KMS-11 (cell line): ENCODE results near the gene BTBD19.
"Not testable (repeated sequence)": the region's sequence is repeated elsewhere in the genome, so short reads cannot be mapped to it uniquely, and the experiment has no call there.

ENCODE experiments used
- H2AFZ ChIP-seq: fragments of 200-600 bp; sonication (generic); 2 replicates; pipeline ENCODE4 v1.6.1; 2016; ENCODE audit warnings: antibody characterized with exemption, mixed run types, low read depth
- H3K27ac ChIP-seq: fragments of 200-600 bp; sonication (generic); 2 replicates; pipeline ENCODE4 v1.6.1; 2016; ENCODE audit warnings: mild to moderate bottlenecking, mixed run types
- H3K27me3 ChIP-seq: fragments of 200-600 bp; sonication (generic); 2 replicates; pipeline ENCODE4 v1.6.1; 2017; ENCODE audit warnings: mild to moderate bottlenecking, low read depth, mixed run types, moderate library complexity; ENCODE audit not compliant: insufficient read depth
- H3K36me3 ChIP-seq: fragments of 200-600 bp; sonication (generic); 2 replicates; pipeline ENCODE4 v1.6.1; 2017; ENCODE audit warnings: mild to moderate bottlenecking, mixed run types; ENCODE audit not compliant: insufficient read depth
- H3K4me1 ChIP-seq: fragments of 200-600 bp; sonication (generic); 2 replicates; pipeline ENCODE4 v1.6.1; 2016; ENCODE audit warnings: mild to moderate bottlenecking, low read depth, mixed run types; ENCODE audit not compliant: poor library complexity, severe bottlenecking
- H3K4me2 ChIP-seq: fragments of 200-600 bp; sonication (generic); 2 replicates; pipeline ENCODE4 v1.7.0; 2016; ENCODE audit warnings: mild to moderate bottlenecking, mixed run types
- H3K4me3 ChIP-seq: fragments of 200-600 bp; sonication (generic); IDR thresholded peaks from 2 replicates; pipeline ENCODE4 v1.6.1; 2017; ENCODE audit warnings: low read depth, low read length, mixed read lengths; ENCODE audit not compliant: insufficient read depth
- H3K79me2 ChIP-seq: fragments of 200-600 bp; sonication (generic); 2 replicates; pipeline ENCODE4 v1.6.1; 2016; ENCODE audit warnings: low read depth, mixed run types; ENCODE audit not compliant: insufficient read depth
- H3K9ac ChIP-seq: fragments of 200-600 bp; sonication (generic); 2 replicates; pipeline ENCODE4 v1.6.1; 2016; ENCODE audit warnings: mild to moderate bottlenecking, mixed run types
- H4K20me1 ChIP-seq: fragments of 200-600 bp; sonication (generic); 2 replicates; pipeline ENCODE4 v1.6.1; 2016; ENCODE audit warnings: mild to moderate bottlenecking, mixed run types; ENCODE audit not compliant: insufficient read depth
- CTCF ChIP-seq: fragments of 200-600 bp; sonication (generic); conservative IDR thresholded peaks from 2 replicates; pipeline ENCODE4 v1.6.1; 2017; ENCODE audit warnings: low read depth, mild to moderate bottlenecking, antibody characterized with exemption, low read length, moderate library complexity, mixed read lengths

The BTBD19 gene

GRCh38 chr1:44822981-44823451 is 14.7 kb downstream of the BTBD19 start:
- Histone ChIP-seq H4K20me1 (no peaks in the 10 kb centered on the region), H3K27me3 (no peaks in the 10 kb centered on the region), H3K4me2 (no peak overlapping the region), H3K4me1 (peaks cover 17% of the 10 kb centered on the region), H3K79me2 (no peaks in the 10 kb centered on the region), H3K9ac (no peak overlapping the region), H3K27ac (no peak overlapping the region), H3K4me3 (no peak overlapping the region), H3K36me3 (no peaks in the 10 kb centered on the region), H2AFZ (no peak overlapping the region)
- TF ChIP-seq CTCF = no peak

GRCh38 chr1:44824392-44824791 is 16.1 kb downstream of the BTBD19 start:
- not testable (repeated sequence) for H2AFZ ChIP-seq, H3K79me2 ChIP-seq, H3K9ac ChIP-seq, H3K36me3 ChIP-seq, H4K20me1 ChIP-seq, H3K4me3 ChIP-seq, H3K4me2 ChIP-seq, H3K27ac ChIP-seq, H3K4me1 ChIP-seq, H3K27me3 ChIP-seq

GRCh38 chr1:44826375-44827196 is 18.3 kb downstream of the BTBD19 start:
- no peak for TF ChIP-seq CTCF
- H3K79me2 ChIP-seq = no peaks in the 10 kb centered on the region
- no peaks in the 10 kb centered on the region for H4K20me1 ChIP-seq
- H3K27ac ChIP-seq = no peak overlapping the region
- H3K9ac ChIP-seq = no peak overlapping the region
- no peaks in the 10 kb centered on the region for H3K4me1 ChIP-seq
- H2AFZ ChIP-seq = no peak overlapping the region
- H3K4me2 ChIP-seq = no peak overlapping the region
- H3K36me3 ChIP-seq = no peaks in the 10 kb centered on the region
- H3K4me3 ChIP-seq = no peak overlapping the region
- no peaks in the 10 kb centered on the region for H3K27me3 ChIP-seq

- Histone ChIP-seq H3K4me1 (no peaks in the 10 kb centered on the region), H4K20me1 (no peaks in the 10 kb centered on the region), H3K9ac (no peak overlapping the region), H2AFZ (no peak overlapping the region), H3K4me2 (no peak overlapping the region), H3K27ac (no peak overlapping the region), H3K4me3 (no peak overlapping the region), H3K27me3 (no peaks in the 10 kb centered on the region), H3K36me3 (no peaks in the 10 kb centered on the region), H3K79me2 (no peaks in the 10 kb centered on the region)
- TF ChIP-seq CTCF = no peak
Observed at GRCh38 chr1:44827197-44828002, 19.1 kb downstream of the BTBD19 start.
